GM19240 (cell line): ENCODE data around the gene CFAP97D2.

Experiments used
- DNase-seq: peaks from one replicate; pipeline ENCODE4 v3.0.0; 2011; ENCODE audit warnings: low spot score; ENCODE audit not compliant: insufficient read length

The CFAP97D2 gene

GRCh38 chr13:114268344-114269280, 89.6 kb downstream of the CFAP97D2 start:
- DNase-seq = no peak

DNA sequence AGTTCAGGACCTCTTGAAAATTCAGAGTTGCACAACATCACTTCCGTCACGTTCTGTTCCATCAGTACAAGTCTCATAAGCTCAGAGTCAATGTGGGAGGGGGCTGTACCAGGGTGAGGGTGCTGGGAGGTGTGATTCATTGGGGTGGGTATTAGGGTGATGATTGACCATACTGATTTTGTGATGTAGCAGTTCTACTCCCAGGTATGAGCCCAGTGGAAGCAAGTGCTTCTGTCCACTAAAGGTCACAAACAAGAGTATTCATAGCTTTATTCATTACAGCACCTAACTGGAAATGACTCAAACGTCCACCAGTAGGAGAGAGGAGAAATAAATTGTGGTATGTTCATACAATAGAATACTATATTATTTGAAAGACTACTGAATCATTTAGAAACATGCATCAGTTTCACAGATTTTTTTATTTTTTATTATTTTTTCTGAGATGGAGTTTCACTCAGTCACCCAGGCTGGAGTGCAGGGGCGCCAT, 90.3 kb downstream of the CFAP97D2 start:
- no peak for DNase-seq
